Muscle of leg (tissue), 11 donors: ENCODE measurements around the gene SLC35E3. TPM values are rescaled to one million over a fixed set of nuclear protein-coding genes. Genes with fewer than 3 reads are reported as not detected.

Experiments used
- DNase-seq: peaks from one replicate; pipeline ENCODE4 v3.0.0; 2013
- H3K27ac ChIP-seq: one replicate; pipeline ENCODE4 v1.5.1; 2013; ENCODE audit warnings: mild to moderate bottlenecking, low read length, control low read depth
- H3K27me3 ChIP-seq: one replicate; pipeline ENCODE4 v1.6.1; 2013; ENCODE audit warnings: low read length; ENCODE audit not compliant: control insufficient read depth, insufficient read depth
- H3K36me3 ChIP-seq: one replicate; pipeline ENCODE4 v1.6.1; 2013; ENCODE audit warnings: low read length; ENCODE audit not compliant: control insufficient read depth, insufficient read depth
- H3K4me1 ChIP-seq: one replicate; pipeline ENCODE4 v1.6.1; 2013; ENCODE audit warnings: low read length; ENCODE audit not compliant: control insufficient read depth, insufficient read depth
- H3K4me3 ChIP-seq: one replicate; pipeline ENCODE4 v1.5.1; 2013; ENCODE audit warnings: low read length, control low read depth
- H3K9me3 ChIP-seq: replicated peaks from 2 replicates; pipeline ENCODE4 v1.6.1; 2013; ENCODE audit warnings: low read depth, low read length; ENCODE audit not compliant: control insufficient read depth
- WGBS: methylation state at CpG from one replicate; pipeline ENCODE4 v1.1.5; 2013; ENCODE audit warnings: missing lambda C conversion rate; ENCODE audit not compliant: insufficient coverage; 5-methylcytosine and 5-hydroxymethylcytosine counted together
- polyA plus RNA-seq, 8 donors: library from polyadenylated mRNA; unstranded; fragments of 120-200 nt; gene quantifications; one replicate each; pipeline versions ENCODE4 v1.2.1 to v1.2.3, GENCODE V29; 2013; ENCODE audit warnings: inconsistent platforms in 1 of 8, low replicate concordance in 1 of 8; ENCODE audit not compliant: insufficient read length in 8 of 8, insufficient read depth in 1 of 8
- total RNA-seq: library from RNA; stranded (reverse); fragments of 120-200 nt; gene quantifications from one replicate; pipeline ENCODE4 v1.2.4, GENCODE V29; 2013

Gene SLC35E3
- total and polyA plus RNA-seq, 9 donors, result 11.0 to 24.8 (median 16.6) TPM

DNA sequence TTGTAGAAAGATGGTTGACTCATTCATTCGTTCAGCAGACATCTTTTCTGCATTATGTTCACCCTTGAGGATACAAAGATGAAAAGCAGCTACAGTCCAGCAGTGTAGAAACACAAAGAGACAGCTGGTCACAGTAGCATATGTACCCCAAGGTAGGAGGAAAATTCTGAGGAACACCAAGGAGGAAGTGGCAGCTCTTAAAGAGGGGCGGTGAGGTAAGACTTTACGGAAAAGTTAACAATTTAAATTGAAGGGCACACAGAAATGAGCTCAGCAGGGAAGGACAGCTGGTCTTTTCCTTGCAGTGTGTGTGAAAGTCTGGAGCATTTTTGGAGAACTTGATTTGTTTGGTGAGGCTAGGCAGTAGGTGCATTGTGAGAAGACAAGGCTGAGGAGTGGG, 3.5 kb downstream of the SLC35E3 start:
- no peaks in the 10 kb centered on the region for H3K27me3 ChIP-seq
- DNase-seq, result no peak

DNA sequence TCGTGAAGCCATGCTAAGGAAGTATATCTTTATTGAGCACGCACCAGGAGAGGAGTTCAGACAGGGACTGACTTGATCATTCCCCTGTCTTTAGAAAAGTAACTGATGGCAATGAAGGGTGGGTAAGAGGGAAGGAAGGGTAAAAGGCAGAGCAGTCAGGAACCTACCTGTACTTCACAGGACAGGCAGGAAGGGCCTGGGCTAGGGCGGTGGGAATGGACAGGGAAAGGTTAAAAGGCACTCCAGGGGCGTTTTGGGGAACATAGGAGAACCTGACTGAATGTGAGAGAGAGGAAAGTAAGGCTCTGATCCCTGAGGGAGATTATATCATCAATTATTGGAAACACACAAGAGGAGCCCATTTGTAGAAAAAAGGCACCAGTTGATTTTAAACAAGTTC, 3.9 kb downstream of the SLC35E3 start:
- no peak overlapping the region for H3K27ac ChIP-seq
- no peaks in the 10 kb centered on the region for H3K9me3 ChIP-seq
- peaks cover 15% of the 10 kb centered on the region for H3K4me1 ChIP-seq
- peaks cover 14% of the 10 kb centered on the region for H3K36me3 ChIP-seq
- no peaks in the 10 kb centered on the region for H3K27me3 ChIP-seq
- H3K4me3 ChIP-seq, result no peak overlapping the region
- 90% methylated on average over 2 of the region's 4 CpGs for WGBS
- DNase-seq, result no peak

More for the DNA sequence above, 3.5 kb downstream of the SLC35E3 start:
- H3K27ac ChIP-seq, result no peak overlapping the region
- no peaks in the 10 kb centered on the region for H3K9me3 ChIP-seq
- peaks cover 11% of the 10 kb centered on the region for H3K36me3 ChIP-seq
- peaks cover 15% of the 10 kb centered on the region for H3K4me1 ChIP-seq
- WGBS, result 70% methylated on average over 3 of the region's 3 CpGs
- no peak overlapping the region for H3K4me3 ChIP-seq

DNA sequence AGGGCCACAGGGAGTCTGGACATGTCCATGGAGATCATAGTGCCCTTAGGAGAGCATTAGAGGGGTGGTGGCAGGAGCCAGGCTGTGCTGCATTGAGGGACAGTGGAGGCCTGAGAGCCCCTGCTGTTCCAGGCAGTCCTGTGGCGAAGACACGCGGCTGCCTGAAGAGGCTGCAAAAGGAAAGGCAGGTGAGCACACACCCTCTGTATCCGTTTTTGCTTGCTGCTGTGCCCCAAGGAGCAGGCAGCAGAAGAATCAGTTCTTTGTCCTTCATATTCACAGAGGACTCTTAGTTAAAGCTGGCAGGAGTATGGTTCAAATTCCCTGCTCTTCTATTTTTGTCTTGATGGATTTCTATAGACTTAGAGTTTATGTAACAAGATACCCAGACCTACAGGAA, 4.5 kb downstream of the SLC35E3 start:
- H3K27me3 ChIP-seq, result no peaks in the 10 kb centered on the region
- H3K4me1 ChIP-seq, result peaks cover 15% of the 10 kb centered on the region
- H3K9me3 ChIP-seq, result no peaks in the 10 kb centered on the region
- H3K27ac ChIP-seq, result peak overlapping the region; percentile 1
- WGBS, result 67% methylated on average over 3 of the region's 4 CpGs
- no peak for DNase-seq
- H3K36me3 ChIP-seq, result peaks cover 19% of the 10 kb centered on the region
- no peak overlapping the region for H3K4me3 ChIP-seq

DNA sequence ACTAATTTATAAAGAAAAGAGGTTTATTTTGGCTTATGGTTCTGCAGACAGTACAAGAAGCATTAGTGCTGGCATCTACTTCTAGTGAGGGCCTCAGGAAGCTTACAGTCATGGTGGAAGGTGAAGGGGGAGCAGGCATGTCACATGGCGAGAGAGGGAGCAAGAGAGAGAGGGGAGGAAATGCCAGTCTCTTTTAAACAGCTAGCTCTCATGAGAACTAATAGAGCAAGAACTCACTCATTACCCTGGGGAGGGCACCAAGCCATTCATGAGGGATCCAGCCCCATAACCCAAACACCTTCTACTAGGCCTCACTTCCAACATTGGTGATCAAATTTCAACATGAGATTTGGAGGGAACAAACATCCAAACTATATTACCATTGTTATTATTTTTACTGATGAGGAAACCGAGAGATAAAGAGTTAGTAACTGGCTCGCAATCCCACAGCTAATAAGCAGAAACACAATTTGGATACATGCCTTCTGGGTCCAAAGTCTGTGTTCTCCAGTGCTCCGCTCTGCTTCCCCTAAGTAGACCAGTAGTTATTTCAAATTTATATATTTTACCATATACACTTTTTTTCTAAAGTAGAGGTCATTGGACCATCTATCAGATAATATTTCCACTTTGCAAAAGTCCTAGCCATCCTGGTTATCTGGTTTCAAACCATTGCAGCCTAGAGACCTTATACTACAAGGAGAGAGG, 9.7 kb downstream of the SLC35E3 start:
- Histone ChIP-seq H3K27me3 (no peaks in the 10 kb centered on the region), H3K9me3 (no peaks in the 10 kb centered on the region), H3K27ac (no peak overlapping the region), H3K4me3 (no peak overlapping the region), H3K36me3 (peaks cover 36% of the 10 kb centered on the region), H3K4me1 (peaks cover under 1% of the 10 kb centered on the region)
- WGBS, result no CpG with 5 or more reads among the region's 4 CpGs
- DNase-seq, result no peak

DNA sequence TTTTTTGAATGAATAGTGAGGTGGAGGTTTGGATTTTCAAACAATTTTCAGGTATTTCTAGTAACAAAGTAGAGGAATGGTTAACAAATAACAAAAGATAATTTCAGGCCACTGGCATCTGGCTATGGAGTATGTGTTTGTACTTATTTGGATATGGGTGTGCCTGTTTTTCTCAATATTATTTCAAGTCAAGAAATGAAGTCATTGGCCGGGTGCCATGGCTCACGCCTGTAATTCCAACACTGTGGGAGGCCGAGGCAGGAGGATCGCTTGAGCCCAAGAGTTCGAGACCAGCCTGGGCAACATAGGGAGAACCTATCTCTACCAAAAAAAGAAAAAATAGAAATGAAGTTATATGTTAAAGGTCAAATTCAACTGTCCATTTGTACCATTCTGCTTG, 13.9 kb downstream of the SLC35E3 start:
- H3K4me3 ChIP-seq, result no peak overlapping the region
- DNase-seq, result no peak
- no peaks in the 10 kb centered on the region for H3K9me3 ChIP-seq
- no peak overlapping the region for H3K27ac ChIP-seq
- WGBS, result 87% methylated on average over 3 of the region's 5 CpGs
- H3K27me3 ChIP-seq, result no peaks in the 10 kb centered on the region
- peaks cover 4% of the 10 kb centered on the region for H3K4me1 ChIP-seq
- H3K36me3 ChIP-seq, result peaks cover 46% of the 10 kb centered on the region

DNA sequence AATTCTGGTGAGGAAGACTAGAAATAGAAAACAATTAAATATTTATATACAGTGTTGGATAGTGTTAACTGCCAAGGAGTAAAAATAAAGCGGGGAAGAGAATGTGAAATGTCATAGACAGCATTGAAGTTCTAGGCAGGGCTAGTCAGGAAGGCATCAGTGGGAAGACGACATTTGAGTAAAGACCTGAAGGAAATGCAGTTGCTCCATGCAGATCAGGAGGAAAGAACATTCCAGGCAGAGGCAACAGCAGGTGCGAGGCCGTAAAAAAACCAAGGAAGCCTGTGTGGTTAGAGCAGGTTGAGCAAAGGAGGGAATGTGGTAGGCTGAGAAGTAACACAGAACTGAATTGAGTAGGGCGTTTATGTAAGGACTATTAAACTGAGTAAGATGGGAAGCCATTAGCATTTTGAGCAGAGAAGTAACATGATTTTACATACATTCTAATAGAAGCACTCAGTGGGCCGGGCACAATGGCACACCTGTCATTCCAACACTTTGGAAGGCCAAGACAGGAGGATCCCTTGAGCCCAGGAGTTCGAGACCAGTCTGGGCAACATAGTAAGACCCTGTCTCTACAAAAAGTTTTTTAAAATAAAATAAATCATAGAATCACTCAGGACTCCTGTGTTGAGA, 14.9 kb downstream of the SLC35E3 start:
- DNase-seq, result no peak
- Histone ChIP-seq H3K9me3 (no peaks in the 10 kb centered on the region), H3K4me3 (no peak overlapping the region), H3K27me3 (no peaks in the 10 kb centered on the region), H3K36me3 (peaks cover 37% of the 10 kb centered on the region), H3K27ac (no peak overlapping the region), H3K4me1 (peaks cover 4% of the 10 kb centered on the region)
- WGBS, result 94% methylated on average over 5 of the region's 7 CpGs

DNA sequence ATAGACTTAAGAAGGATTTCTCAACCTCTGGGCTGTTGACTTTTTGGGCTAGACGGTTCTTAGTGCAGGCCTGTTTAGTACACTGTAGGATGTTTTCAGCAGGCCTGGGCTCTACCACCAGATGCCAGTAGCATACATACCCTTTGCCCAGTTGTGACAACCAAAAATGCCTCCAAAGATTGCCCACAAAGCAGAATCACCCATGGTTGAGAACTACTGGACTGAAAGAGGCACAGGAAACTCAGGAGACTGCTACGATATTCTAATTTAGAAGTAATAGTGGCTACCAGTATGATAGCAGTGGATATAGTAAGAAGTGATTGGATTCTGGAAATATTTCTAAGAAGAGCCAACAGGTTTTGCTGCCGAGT, 15.5 kb downstream of the SLC35E3 start:
- no peak for DNase-seq
- Histone ChIP-seq H3K4me1 (peaks cover 4% of the 10 kb centered on the region), H3K9me3 (no peaks in the 10 kb centered on the region), H3K27ac (no peak overlapping the region), H3K4me3 (no peak overlapping the region), H3K36me3 (peaks cover 34% of the 10 kb centered on the region), H3K27me3 (no peaks in the 10 kb centered on the region)
- WGBS, result 95% methylated on average over 2 of the region's 3 CpGs

DNA sequence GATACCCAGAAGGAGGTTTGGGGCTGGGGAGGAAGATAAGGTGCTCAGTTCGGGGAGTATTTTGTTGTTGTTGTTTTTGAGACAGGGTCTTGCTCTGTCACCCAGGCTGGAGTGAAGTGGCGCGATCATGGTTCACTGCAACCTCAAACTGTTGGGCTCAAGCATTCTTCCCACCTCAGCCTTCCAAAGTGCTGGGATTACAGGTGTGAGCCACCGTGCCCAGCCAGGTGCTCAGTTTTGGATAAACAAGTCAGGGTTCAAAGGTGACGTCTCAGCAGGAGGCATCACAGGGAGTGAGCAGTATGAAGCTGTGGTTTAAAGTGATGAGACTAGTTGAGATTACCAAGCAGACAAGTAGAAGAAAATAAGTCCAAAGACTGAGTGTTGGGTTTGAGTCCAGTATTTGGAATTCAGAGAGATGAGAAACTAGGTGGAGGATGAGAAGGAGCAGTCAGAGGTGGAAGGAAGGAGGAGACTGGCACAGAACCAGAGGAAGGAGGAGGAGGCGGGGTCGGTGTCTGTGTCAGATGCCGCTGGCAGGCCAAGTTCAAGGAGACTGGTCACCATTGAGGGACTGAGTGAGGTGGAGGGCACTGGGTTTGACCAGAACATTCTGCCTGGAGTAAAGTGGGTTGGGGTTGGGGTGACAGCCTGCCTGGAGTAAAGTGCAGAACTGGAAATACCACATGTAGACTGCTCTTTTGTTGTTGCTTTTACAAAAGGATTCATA, 16.1 kb downstream of the SLC35E3 start:
- 90% methylated on average over 7 of the region's 8 CpGs for WGBS
- Histone ChIP-seq H3K4me3 (no peak overlapping the region), H3K36me3 (peaks cover 37% of the 10 kb centered on the region), H3K27ac (no peak overlapping the region), H3K27me3 (no peaks in the 10 kb centered on the region), H3K9me3 (no peaks in the 10 kb centered on the region), H3K4me1 (peaks cover 4% of the 10 kb centered on the region)
- no peak for DNase-seq

DNA sequence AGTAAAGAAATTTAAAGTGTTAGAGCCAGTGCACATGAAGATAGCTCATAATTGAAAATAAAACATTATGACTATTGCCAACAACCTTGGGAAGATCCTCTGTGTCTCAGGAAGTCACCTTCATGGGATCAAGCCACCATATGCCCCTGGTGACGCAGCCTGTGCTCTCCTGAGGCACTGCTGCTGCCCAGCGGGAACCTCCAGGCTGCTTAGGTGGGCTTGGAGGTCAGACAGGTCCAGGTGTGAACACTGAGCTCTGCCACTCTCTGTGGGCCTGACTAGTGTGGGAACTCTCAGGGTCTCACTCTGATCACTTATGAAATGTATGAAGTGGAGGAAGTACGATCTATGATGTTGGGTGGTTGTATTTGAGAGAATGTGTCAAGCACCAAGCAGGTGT, 16.7 kb downstream of the SLC35E3 start:
- no peak for DNase-seq
- Histone ChIP-seq H3K27me3 (no peaks in the 10 kb centered on the region), H3K4me3 (no peak overlapping the region), H3K36me3 (peaks cover 33% of the 10 kb centered on the region), H3K4me1 (peaks cover 4% of the 10 kb centered on the region), H3K27ac (no peak overlapping the region), H3K9me3 (no peaks in the 10 kb centered on the region)
- WGBS, result 80% methylated on average over 2 of the region's 3 CpGs

DNA sequence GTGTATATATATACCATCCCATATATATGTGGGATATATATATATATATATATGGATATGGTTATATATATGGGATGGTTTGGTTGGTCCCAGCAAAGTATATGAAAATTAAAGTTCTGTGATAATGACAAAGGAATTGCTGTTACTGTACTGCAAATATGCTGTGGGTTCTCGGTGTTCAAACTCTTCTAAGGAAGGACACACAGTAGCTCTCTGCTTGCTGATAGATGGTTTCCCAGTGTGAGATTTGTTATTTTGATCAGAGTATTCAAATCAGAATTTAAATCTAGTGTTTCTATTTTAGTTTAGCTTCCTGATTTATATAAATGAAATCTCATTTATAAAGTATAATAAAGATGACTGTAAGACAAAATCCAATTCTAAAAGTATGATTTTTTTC, 19.7 kb downstream of the SLC35E3 start:
- no peak for DNase-seq
- peaks cover 27% of the 10 kb centered on the region for H3K36me3 ChIP-seq
- no peaks in the 10 kb centered on the region for H3K27me3 ChIP-seq
- no peak overlapping the region for H3K4me3 ChIP-seq
- WGBS, result no CpG with 5 or more reads among the region's 1 CpG
- H3K4me1 ChIP-seq, result peaks cover 4% of the 10 kb centered on the region
- no peak overlapping the region for H3K27ac ChIP-seq
- no peaks in the 10 kb centered on the region for H3K9me3 ChIP-seq
